ENCODE measurements around the gene RNF38. TPM values are rescaled to one million over a fixed set of nuclear protein-coding genes. Genes with fewer than 3 reads are reported as not detected.
"Not testable (repeated sequence)": the region's sequence is repeated elsewhere in the genome, so short reads cannot be mapped to it uniquely, and the experiment has no call there.

RNF38 gene
- total and polyA plus RNA-seq, 7 donors: 7.6 to 36.9 (median 18.7) TPM

- intact Hi-C loops (cut with DNase I): no loop called here
- H3K27me3 ChIP-seq (ENCODE audit: insufficient read depth in 3 of 3, low read length in 2 of 3): no peaks in the 10 kb centered on the region
- TF ChIP-seq CTCF (IDR thresholded peaks at IDR 0.05): no peak
- no peaks in the 10 kb centered on the region for H3K36me3 ChIP-seq (ENCODE audit: insufficient read depth in 1 of 2, low read depth in 1 of 2)
- H3K27ac ChIP-seq: no peak overlapping the region
- no peak for DNase-seq
- no peak for ATAC-seq
- 75 to 98% (median 77%) methylated on average over 5 of the region's 5 CpGs for WGBS, 3 donors
- no peaks in the 10 kb centered on the region for H3K9me3 ChIP-seq
- H3K4me3 ChIP-seq: no peak overlapping the region
- no peaks in the 10 kb centered on the region for H3K4me1 ChIP-seq
Measured at GRCh38 chr9:36301227-36301626, 98.8 kb downstream of the RNF38 start.

GRCh38 chr9:36298566-36298965, 101.5 kb downstream of the RNF38 start:
- no peak for DNase-seq
- intact Hi-C loops (cut with DNase I): loop anchor here in 1 of 2 donors (10.0 kb wide), 1 partner anchor 664 kb away; no protein-coding TSS in a partner anchor

GRCh38 chr9:36297798-36298197, 102.3 kb downstream of the RNF38 start:
- Histone ChIP-seq H3K27me3 (ENCODE audit: insufficient read depth in 3 of 3, low read length in 2 of 3) (no peaks in the 10 kb centered on the region), H3K4me1 (no peaks in the 10 kb centered on the region), H3K36me3 (ENCODE audit: insufficient read depth in 1 of 2, low read depth in 1 of 2) (no peaks in the 10 kb centered on the region), H3K4me3 (no peak overlapping the region), H3K27ac (no peak overlapping the region), H3K9me3 (no peaks in the 10 kb centered on the region)
- TF ChIP-seq CTCF (IDR thresholded peaks at IDR 0.05): no peak
- no peak for ATAC-seq
- intact Hi-C loops (cut with DNase I): loop anchor here in 1 of 2 donors (10.0 kb wide), 1 partner anchor 663 kb away; no protein-coding TSS in a partner anchor
- 91 to 100% (median 97%) methylated on average over 2 of the region's 2 CpGs for WGBS, 3 donors
- DNase-seq: no peak

More at GRCh38 chr9:36298566-36298965, 101.5 kb downstream of the RNF38 start:
- ATAC-seq: no peak
- H3K4me1 ChIP-seq: no peaks in the 10 kb centered on the region
- H3K36me3 ChIP-seq (ENCODE audit: insufficient read depth in 1 of 2, low read depth in 1 of 2): no peaks in the 10 kb centered on the region
- no peaks in the 10 kb centered on the region for H3K9me3 ChIP-seq
- WGBS, 3 donors: 58 to 61% (median 59%) methylated on average over 3 of the region's 3 CpGs
- no peaks in the 10 kb centered on the region for H3K27me3 ChIP-seq (ENCODE audit: insufficient read depth in 3 of 3, low read length in 2 of 3)
- TF ChIP-seq CTCF (IDR thresholded peaks at IDR 0.05): no peak
- H3K4me3 ChIP-seq: no peak overlapping the region
- H3K27ac ChIP-seq: no peak overlapping the region

GRCh38 chr9:36294996-36295395, 105.1 kb downstream of the RNF38 start:
- not testable (repeated sequence) for DNase-seq; H3K27me3 ChIP-seq (ENCODE audit: insufficient read depth in 3 of 3, low read length in 2 of 3); H3K27ac ChIP-seq; H3K4me1 ChIP-seq; ATAC-seq; H3K9me3 ChIP-seq; H3K4me3 ChIP-seq; H3K36me3 ChIP-seq (ENCODE audit: insufficient read depth in 1 of 2, low read depth in 1 of 2)
- intact Hi-C loops (cut with DNase I): loop anchor here in 1 of 2 donors (10.0 kb wide), 1 partner anchor 660 kb away; no protein-coding TSS in a partner anchor
- 86 to 95% (median 89%) methylated on average over 3 of the region's 3 CpGs for WGBS, 3 donors

- Histone ChIP-seq H3K4me3 (no peak overlapping the region), H3K36me3 (ENCODE audit: insufficient read depth in 1 of 2, low read depth in 1 of 2) (no peaks in the 10 kb centered on the region), H3K27ac (no peak overlapping the region), H3K4me1 (no peaks in the 10 kb centered on the region), H3K9me3 (no peaks in the 10 kb centered on the region), H3K27me3 (ENCODE audit: insufficient read depth in 3 of 3, low read length in 2 of 3) (no peaks in the 10 kb centered on the region)
- DNase-seq (no peak), ATAC-seq (no peak)
- intact Hi-C loops (cut with DNase I): loop anchor here in 1 of 2 donors (10.0 kb wide), 1 partner anchor 659 kb away; no protein-coding TSS in a partner anchor
- WGBS, 3 donors: 83 to 89% (median 83%) methylated on average over 5 of the region's 5 CpGs
- TF ChIP-seq CTCF (IDR thresholded peaks at IDR 0.05): no peak
Measured at GRCh38 chr9:36293918-36294317, 106.2 kb downstream of the RNF38 start.

Measured in psoas muscle (tissue), 8 donors.